IPS-11a (cell line): ENCODE data around the gene SDHB.

Source experiments
- H3K4me3 ChIP-seq: one replicate; pipeline ENCODE4 v1.5.1; 2013; ENCODE audit warnings: low read depth, low read length, control low read depth

SDHB gene

DNA sequence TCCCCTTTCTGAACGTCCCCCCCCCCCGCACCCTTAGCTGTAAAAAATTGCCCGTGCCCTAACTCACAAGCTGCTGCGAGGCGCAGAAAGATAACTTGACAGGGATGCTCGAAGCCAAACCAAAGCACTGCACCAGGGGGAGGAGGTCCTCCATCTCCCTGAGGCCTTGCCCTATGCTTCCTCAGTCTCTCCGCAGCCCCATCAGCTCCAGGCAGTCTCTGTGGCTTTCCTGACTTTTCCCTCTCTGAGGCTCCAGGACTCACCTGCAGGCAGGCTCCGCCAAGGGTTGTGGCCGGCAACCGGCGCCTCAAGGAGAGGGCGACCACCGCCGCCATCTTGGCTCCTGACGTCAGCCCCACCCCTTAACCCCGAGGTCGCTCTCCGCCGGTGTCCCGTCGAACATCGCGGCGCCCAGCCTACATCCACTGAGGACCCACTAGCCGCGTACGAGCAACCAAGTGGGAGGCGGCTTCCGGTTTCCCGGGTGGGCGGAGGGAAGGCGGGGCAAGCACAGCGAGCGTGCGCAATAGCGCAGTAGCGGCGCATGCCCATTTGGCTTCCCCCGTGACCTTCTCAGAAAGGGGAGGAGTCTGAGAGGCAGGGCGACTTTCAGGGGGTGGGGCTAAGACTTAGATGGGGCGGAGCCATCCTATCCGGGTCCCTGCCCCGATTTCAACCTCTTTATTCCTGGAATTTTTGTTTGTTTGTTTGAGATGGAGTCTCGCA, at the start of gene SDHB:
SDHB (minus strand) TSS at position 348 of the 726 bp plus-strand sequence; CDS start at position 335, 13 bp downstream.
- peak within 1 kb of the TSS; percentile 91 for H3K4me3 ChIP-seq

DNA sequence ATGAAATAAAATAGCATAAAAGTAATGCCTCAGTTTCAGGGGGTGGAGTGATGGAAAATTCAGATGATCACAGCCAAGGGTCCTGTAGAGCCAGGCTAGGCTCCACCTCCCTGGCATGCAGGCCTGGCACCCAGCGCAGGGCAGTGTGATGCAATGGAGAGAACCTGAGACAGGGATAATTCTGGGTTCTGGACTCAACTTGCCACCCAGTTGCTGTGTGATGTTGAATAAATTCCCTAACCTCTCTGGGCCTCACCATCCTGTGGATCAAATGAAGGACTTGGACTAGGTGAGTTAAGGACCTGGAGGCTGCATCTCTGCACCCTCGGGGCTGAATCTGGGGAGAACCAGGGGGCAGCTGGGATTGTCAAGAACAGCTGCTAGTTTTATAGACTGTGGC, 48.4 kb upstream of the SDHB start:
- H3K4me3 ChIP-seq, result no peak overlapping the region

GRCh38 chr1:17101261-17101660, 47.4 kb upstream of the SDHB start:
- H3K4me3 ChIP-seq, result no peak overlapping the region

GRCh38 chr1:17099616-17100340, 45.9 kb upstream of the SDHB start:
- no peak overlapping the region for H3K4me3 ChIP-seq

- no peak overlapping the region for H3K4me3 ChIP-seq
Observed at GRCh38 chr1:17098446-17099317, 44.9 kb upstream of the SDHB start.

DNA sequence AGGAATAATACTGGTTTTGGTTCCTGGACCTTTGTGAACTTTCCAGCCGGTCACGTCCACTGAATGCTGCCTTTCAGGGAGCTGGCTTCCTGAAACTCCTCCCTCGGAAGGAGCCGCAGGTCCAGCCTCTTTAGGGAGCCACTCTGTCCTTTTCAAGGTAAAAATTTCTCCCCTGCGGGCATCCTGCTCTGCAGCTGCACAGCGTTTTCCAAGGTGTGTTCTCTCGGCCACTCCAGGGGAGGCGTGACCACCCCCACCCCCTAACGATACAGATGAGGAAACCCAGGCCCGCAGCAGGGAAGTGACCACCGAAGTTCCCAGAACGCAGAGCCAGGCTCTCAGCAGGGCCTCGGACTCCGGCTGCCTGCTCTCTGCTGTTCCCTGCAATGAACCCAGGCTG, 44.0 kb upstream of the SDHB start:
- H3K4me3 ChIP-seq, result no peak overlapping the region

DNA sequence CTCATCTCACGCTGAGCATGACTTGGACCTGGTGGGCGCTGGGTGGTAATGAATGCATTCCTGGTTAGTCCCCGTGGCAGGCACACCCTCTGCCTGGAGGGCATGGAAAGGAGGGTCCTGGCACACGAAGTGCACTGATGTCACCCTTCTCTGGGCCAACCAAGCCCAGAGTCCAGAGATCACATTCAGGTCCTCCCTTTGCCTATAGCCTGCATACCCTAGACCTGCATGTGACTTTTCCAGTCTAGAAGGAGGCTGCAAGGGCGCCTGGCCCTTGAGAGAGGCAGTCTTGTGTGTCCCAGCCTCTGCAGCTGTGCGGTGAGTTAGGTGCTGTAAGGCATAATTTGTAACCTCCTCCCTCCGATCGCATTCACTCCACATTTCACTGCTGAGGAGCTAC, 43.3 kb upstream of the SDHB start:
- H3K4me3 ChIP-seq, result no peak overlapping the region

DNA sequence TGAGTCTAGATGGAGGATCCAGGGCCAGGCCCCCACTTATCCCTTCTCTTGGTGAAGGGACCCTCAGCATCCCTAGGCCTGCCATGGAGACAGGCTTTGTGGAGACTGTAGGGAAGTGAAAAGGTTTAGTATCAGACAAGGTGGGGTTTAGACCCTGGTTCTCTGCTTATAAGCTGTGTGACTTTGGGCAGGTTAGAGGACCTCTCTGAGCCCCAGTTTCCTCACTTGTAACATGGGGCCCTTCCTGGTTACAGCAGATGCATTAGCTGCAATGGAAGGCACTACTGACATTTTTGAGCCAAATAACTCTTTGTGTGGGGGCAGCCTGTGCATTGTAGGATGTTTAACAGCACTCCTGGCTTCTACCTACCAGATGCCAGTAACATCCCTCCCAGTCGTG, 42.8 kb upstream of the SDHB start:
- H3K4me3 ChIP-seq, result no peak overlapping the region

- H3K4me3 ChIP-seq, result no peak overlapping the region
Observed at GRCh38 chr1:17095141-17095540, 41.3 kb upstream of the SDHB start.

DNA sequence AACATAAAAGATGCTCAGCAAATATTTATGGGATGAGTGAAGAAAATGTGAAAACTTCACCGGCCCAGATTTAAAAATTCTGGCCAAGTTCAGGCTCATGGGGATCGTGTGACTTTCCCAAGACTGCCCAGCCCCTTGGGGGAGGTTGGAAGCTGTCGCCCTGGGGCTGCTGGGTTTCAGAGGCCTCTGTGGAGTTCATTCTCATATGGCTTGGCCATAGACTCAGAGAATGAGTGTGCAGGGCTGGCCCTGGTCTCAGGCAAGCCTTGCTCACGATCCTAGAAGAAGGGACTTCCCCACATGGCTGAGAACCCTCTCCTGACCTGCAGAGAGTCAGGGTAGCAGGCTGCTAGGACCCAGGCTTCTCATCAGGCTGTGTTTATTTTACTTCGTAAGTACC, 40.8 kb upstream of the SDHB start:
- no peak overlapping the region for H3K4me3 ChIP-seq

GRCh38 chr1:17093822-17094393, 40.1 kb upstream of the SDHB start:
- no peak overlapping the region for H3K4me3 ChIP-seq

- H3K4me3 ChIP-seq, result no peak overlapping the region
Observed at GRCh38 chr1:17091252-17091651, 37.4 kb upstream of the SDHB start.

DNA sequence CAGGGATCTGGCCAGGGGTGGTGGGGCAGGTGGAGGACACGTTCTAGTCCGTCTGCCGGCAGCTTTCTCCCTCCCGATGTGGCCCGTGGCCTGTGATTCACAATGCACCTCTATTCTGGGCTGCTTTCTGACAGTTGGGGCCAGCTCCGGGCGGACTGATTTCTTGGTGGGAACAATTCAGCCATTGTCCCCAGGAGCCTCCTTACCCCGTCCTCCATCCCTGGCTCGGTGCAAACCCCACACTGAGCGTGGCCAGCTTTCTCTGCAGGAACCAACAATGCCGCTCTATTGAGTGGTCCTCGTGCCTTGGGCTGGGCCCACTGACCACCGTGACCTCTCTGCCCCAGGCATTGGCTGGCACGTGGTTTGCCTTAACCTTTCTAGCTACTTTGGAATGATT, 35.7 kb upstream of the SDHB start:
- H3K4me3 ChIP-seq, result no peak overlapping the region

- H3K4me3 ChIP-seq, result no peak overlapping the region
Observed at GRCh38 chr1:17086751-17087150, 32.9 kb upstream of the SDHB start.

DNA sequence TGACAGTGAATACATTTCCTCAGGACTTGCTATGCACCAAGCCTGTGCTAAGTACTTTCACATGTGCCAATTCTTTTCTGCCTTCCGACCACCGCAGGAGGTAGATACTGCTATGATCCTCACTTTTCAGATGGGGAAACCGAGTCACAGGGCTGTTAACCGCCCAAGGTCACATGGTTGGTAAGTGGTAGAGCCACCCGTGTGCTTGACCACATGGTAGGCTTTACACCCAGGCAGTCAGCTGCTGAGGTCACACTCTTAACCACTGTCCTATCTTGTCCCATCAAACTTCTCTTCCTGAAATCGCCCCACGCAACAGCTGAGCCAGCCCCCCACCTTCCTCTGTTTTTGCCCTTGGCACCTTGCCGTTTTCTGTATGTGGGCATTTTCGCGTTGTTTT, 31.0 kb upstream of the SDHB start:
- H3K4me3 ChIP-seq, result no peak overlapping the region

GRCh38 chr1:17082761-17083160, 28.9 kb upstream of the SDHB start:
- no peak overlapping the region for H3K4me3 ChIP-seq

DNA sequence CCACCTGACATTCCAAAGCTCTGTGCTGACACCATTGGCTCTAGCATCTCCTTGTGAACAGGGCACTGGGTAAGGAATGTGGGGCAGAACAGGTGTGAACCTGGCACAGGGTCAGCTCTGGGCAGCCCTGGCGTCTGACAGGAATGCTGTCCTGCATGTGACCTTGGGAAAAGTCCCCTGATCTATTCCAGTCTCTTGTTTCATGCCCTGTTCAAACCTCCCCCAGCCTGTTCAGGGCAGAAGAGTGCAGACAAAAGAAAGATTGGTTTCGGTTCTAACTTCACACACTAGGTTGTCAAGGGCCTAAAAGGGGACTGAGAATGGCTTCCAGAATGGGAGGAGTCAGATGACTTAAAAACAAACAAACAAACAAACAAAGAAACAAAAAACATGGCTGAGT, 27.6 kb upstream of the SDHB start:
- no peak overlapping the region for H3K4me3 ChIP-seq

- no peak overlapping the region for H3K4me3 ChIP-seq
Observed at GRCh38 chr1:17080880-17081279, 27.0 kb upstream of the SDHB start.

DNA sequence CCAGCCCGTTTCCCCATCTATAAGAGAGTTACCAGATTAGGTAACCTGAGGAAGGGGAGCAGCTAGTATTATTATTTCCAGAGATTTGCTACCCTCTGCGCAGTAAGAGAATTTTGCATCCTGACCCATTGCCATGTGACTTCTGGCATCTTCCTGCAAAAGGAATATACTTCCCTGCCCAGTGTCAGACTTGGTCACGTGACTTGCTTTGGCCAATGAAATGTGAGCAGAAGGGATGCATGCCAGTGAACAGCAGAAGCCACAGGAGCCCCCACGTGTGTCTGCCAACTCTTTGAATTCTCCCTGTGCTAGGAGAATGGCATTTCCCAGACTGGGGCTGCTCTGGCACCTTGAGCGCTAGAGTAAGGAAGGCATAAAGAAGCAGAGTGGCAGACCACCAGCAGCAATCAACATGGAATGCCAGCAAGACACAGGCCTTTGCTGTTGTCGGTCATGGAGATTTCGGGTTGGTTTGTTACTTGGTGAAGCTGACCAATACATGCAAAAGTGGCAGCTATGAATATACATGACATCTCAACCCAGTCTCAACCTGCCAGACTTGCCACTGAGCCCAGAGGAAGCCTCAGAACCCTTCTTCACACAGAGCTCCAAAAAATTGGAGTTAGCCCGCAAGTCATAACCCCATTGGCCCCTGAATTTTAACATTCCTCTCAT, 26.4 kb upstream of the SDHB start:
- H3K4me3 ChIP-seq, result no peak overlapping the region

DNA sequence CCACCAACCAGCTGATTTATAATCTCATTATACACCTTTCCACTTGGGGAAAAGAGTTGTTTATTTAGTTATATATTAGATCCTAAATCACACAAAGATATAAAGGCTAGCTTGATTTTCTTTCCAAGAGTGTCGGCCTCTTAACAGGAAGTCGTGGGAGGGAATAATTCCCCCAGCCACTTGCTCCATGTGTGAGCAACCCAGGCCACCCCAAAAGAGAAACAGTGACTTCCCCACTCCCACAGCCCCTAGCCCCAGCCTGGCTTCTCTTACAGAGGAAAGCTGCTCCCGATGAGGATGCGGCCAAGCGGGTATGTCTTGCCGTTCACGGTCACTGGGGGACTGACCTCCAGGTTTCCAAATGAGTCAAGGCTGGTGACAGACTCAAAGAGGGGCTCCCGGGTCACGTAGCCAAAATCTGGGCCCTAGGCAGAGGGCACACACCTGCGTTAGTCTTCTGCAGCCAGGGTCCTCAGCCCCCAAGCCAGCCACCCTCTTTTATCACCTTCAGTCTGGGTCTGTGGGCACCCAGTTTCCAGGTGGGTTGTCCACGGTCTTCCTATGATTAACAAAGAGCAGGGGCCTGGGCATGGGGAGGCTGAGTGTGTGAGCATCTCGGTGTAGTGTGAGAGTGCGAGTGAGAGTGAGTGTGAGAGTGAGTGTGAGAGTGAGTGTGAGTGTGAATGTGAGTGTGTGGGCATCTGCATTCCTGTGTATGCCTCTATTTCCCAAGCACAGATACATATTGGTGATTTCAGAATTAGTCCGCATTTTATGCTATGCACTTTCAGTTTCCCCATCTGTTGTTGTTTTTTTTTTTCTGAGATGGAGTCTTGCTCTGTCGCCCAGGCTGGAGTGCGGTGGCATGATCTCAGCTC, 25.4 kb upstream of the SDHB start:
- no peak overlapping the region for H3K4me3 ChIP-seq
